Stimulated activated CD8-positive, alpha-beta memory T cell treated with anti-CD3 and anti-CD28 coated beads, Interleukin-15, amount 100 ng/mL, for 4 hours (primary cell): ENCODE measurements around the gene VPS52.
A peak's percentile ranks its signal among the peaks of the same experiment; 100 is the strongest.
"Not testable (repeated sequence)": the region's sequence is repeated elsewhere in the genome, so short reads cannot be mapped to it uniquely, and the experiment has no call there.

ENCODE experiments used
- DNase-seq, 2 donors: peaks; one replicate each; pipeline ENCODE4 v3.0.0-alpha.2; 2020; ENCODE audit warnings: low read depth in 2 of 2

Gene VPS52

DNA sequence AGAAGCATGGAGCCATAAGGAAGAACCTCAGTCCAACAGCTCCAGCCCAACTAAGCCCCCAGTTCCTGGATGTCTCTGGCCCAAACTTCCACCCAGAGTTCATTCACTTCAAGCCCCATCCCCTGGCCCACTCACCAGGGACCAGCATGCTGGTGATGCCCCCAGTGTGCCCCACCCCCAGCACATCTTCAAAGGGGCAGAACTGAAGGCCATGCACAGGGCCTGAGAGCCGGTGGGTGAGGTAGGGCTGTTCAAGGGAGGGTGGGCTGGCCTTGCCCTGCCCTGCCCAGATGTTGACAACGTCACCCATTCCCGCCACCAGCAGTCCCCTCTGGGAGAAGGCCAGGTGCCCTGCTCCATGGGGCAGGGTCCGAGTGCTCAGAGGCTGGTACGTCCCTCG, 8.9 kb upstream of the VPS52 start:
- DNase-seq = no peak

DNA sequence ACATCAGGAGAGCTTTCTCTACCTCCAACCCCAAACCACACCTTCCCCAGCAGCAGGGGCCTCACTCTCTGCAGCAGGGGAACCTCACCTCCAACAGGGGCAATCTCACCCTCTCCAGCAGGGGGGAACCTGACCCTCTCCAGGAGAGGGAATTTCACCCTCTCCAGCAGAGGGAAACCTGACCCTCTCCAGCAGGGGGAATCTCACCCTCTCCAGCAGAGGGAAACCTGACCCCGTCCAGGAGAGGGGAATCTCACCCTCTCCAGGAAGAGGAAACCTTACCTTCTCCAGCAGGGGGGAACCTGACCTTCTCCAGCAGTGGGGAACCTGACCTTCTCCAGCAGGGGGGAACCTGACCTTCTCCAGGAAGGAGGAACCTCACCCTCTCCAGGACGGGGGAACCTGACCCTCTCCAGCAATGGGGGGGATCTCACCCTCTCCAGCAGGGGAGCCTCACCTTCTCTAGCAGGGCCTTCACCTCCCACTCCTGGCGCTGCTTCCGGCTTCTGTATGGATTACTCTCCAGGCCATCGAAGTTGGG, 8.4 kb upstream of the VPS52 start:
- DNase-seq = no peak

DNA sequence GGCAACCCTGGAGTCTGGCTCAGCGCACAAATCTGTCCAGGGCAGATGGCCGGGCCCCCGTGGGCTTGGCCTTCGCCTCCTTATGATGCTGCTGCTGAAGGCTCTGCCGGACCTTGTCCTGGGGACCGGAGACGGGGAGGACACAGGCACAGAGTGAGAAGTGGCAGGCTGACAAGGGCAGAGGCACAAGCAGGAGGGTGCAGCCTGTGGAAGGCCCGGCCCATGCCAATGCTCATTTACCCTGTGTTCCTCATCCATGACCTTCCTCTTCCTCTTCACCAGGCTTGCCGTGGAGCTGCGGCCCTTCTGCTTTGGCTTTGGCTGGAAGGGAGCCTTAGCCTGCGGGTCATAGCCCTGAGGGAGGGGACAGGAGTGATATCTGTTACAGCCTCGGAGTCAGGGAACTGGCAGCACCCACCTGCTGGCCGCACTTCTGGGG, 7.6 kb upstream of the VPS52 start:
- DNase-seq = no peak

DNA sequence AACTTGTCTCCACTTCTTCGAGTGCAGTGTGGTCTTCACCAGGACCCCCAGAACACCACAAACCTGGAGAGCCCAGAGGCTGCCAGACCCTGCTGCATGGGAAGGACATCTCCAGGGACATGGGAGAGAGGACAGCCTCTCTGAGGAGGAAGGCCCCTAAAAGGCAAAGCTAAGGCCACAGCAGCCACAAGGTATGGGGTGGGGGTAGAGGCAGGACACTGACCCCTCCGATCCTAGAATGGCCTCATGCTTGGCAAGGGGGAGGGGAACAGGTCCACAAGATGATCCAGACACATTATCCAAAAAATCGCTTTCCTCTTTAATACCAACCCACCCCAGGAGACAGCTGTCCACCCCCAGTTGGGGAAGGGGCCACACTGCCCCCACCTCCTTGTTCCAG, 7.1 kb upstream of the VPS52 start:
- no peak for DNase-seq

DNA sequence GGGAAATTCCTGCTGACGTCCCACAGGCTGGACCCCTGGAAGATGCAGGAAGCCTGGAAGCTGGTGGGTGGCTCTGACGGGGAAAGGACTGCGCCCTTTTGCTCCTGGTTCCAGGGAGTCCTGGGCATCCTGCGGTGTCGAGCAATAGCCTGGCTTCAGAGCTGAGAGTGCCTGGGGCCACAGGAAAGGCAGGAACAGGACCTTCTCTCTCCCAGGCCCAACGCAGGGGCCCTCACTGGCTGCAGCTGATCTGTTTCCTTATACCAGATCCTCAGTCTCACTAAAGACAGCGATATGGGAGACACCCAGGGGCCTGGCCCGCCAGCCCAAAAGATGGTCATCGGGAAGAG, 6.7 kb upstream of the VPS52 start:
- DNase-seq = no peak

DNA sequence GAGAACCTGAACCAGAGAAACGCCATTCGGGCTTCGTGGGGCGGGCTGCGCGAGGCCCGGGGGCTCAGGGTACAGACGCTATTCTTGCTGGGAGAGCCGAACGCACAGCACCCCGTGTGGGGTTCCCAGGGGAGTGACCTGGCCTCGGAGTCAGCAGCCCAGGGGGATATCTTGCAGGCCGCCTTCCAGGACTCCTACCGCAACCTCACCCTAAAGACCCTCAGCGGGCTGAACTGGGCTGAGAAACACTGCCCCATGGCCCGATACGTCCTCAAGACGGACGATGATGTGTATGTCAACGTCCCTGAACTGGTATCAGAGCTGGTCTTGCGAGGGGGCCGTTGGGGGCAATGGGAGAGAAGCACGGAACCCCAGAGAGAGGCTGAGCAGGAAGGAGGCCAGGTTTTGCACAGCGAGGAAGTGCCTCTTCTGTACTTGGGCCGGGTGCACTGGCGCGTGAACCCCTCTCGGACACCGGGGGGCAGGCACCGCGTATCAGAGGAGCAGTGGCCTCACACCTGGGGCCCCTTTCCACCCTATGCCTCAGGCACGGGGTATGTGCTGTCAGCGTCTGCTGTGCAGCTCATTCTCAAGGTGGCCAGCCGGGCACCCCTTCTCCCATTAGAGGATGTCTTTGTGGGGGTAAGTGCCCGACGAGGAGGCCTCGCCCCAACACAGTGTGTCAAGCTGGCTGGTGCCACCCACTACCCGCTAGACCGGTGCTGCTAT, 6.2 kb upstream of the VPS52 start:
- no peak for DNase-seq

DNA sequence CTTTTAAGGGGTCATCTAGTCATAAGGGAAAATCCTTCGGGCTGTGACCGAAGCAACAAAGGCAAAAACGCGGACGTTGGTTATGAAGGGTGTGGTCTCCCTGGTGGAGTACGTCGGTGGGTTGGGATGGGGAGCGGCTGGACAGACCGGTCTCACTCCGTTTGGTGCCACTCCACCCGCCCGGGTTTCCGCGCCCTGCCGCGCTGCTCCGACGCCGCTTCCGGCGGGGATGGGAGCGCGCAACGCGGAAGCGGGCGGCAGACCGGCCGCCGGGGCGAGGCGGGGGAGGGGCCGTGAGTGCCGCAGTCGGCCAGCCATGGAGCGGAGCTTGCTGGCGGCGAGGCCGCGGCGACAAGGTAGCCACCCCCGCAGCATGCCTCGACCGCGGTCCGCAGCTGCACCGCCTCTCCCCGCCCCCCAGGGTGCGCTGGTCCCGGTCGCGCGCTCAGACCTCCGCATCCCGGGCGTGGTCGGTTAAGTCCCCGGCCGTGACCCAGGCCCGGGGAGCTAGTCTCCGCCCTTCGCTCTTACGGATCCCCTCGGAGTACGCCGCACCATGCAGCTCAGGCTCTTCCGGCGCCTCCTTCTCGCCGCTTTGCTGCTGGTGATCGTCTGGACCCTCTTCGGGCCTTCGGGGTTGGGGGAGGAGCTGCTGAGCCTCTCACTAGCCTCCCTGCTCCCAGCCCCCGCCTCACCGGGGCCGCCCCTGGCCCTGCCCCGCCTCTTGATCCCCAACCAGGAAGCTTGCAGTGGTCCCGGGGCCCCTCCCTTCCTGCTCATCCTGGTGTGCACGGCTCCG, 5.4 kb upstream of the VPS52 start, which contains the start of gene B3GALT4:
Gene B3GALT4 (plus strand): TSS at position 260 of the 799 bp plus-strand sequence. CDS start 297 bp downstream, at position 557.
- DNase-seq = peak; percentile 42 to 62

DNA sequence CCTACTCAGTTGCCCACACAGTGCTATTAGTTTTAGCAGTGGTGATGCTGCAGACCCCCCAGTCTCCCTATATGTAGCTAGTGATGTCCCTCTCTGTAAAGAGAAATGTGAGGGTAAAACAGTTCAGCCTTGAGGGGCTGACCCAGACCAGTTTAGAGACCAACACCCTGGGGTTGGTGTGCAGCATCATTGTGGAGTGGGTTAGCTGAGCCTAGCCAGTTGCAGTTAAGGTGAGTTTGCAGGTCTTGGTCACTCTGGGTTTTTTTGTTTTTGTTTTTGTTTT, 4.8 kb upstream of the VPS52 start:
- no peak for DNase-seq

DNA sequence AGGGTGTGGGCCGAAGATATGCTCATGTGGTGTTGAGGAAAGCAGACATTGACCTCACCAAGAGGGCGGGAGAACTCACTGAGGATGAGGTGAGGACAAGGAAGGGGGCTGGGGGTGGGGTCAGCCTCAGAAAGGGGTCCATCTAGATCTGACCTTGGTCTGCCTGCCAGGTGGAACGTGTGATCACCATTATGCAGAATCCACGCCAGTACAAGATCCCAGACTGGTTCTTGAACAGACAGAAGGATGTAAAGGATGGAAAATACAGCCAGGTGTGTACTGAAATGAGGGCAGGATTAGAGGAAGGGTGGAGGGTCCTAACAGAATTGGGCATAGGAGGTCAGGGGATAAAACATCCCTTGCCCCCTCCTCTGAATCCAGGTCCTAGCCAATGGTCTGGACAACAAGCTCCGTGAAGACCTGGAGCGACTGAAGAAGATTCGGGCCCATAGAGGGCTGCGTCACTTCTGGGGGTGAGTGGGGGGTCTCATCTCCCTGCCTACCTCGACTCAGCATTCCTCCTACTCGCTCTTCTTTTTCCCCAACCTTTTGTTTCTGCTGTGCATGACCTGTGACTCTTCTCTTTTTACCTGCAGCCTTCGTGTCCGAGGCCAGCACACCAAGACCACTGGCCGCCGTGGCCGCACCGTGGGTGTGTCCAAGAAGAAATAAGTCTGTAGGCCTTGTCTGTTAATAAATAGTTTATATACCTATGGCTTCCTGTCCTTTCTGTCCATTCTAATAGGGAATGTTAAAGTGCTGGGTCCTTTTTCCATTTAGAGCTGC, 4.3 kb upstream of the VPS52 start:
- DNase-seq = not testable (repeated sequence)

DNA sequence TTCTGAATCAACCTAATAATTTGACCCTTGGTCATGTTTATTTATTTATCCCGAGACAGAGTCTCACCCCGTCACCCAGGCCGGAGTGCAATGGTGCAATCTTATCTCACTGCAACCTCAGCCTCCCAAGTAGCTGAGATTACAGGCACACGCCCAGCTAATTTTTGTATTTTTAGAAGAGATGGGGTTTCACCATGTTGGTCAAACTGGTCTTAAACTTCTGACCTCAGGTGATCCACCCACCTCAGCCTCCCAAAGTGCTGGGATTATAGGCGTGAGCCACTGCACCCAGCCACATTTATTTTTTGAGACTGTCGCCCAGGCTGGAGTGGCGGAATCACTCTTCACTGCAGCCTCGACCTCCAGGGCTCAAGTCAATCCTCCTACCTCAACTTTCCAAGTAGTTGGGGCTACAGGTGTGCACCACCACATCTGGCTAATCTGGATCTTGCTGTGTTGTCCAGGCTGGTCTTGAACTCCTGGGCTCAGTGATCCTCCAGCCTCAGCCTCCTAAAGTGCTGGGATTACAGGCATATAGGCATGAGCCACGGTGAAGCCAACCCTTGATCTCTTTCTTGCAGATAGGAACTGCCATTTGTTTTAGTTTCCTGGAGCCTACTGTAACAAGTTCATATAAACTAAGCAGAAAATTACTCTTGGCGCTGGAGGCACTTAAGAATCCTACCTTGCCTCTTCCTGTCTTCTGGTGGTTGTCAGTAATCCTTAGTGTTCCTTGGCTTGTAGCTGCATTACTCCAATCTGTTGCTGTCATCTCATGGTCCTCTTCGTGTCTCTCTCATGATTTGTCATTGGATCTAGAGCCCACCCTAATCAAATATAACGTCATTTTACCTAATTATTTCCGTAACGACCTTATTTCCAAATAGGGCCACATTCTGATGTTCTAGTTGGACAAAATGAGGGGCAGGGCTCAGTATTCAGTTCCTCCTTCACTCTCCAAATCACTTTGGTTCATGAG, 2.5 kb upstream of the VPS52 start:
- no peak for DNase-seq

DNA sequence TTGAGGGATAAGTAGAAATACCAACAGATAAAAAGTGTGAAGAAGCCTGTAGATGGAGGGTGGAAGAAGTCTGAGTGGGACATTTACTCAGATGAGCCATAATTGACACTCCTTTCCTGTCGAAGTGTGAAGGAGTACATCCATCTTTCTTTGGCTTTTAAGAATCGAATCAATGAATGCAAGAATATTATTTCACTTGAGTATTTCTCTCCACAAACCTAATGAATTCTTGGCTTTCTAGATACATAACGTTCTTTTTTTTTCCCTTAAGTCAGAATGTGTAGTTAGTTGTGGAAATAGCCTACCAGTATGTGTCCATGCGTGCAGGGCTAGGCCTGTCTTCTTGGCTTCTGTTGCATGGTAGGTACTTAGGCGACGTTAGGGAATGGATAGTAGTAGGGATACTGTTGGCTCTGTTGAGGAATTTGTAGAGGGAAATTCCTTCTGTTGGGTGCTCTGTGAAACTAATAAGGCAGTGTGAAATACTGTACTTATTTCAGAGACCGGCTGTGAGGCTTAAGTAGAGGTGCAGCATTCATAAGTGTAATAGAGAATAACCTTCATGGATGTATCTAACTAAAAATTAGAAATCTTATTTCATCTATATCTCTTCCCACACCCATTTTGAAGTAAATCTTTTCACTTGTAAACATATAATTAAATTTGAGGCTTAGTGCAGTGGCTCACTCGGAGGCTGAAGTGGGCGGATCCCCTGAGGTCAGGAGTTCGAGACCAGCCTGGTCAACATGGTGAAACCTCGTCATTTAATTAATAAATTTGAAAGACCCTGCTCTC, 1.6 kb upstream of the VPS52 start:
- DNase-seq = no peak

DNA sequence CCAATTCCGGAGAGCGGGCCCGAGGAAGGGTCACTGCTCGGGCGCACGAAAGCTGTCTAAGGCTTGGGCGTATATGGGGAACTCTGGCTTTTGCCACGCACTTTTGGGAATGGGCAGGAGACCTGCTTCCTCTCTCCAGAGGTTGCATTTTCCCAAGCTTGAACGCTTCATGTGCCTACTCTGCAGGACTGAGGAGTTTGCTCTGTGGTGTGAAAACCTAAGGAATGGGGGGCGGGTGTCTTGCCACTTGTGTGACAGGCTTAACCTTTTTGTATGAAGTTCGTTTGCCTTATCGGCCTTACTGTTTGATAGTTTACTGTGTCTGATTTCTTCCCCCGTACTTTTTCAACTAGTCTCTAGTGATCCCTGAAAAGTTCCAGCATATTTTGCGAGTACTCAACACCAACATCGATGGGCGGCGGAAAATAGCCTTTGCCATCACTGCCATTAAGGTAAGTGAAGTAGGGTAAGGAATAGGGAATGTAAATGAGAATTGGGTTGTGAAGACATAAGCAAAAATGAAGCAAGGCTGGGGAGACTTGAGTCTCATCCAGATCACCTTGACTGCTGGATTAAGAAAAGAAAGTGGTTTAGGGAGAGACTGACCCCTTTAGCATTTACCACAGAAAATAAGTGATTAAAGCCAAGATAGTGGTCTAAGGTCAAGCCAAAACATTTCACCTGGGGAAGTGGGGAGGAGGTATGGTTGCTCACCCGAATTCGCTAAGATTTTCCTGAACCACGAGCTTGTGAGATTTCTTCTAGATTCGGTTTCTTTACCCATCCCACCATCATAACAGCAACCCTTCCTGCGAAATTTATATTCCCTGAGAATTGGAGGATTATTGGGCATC, 826 bp upstream of the VPS52 start:
- DNase-seq = no peak

DNA sequence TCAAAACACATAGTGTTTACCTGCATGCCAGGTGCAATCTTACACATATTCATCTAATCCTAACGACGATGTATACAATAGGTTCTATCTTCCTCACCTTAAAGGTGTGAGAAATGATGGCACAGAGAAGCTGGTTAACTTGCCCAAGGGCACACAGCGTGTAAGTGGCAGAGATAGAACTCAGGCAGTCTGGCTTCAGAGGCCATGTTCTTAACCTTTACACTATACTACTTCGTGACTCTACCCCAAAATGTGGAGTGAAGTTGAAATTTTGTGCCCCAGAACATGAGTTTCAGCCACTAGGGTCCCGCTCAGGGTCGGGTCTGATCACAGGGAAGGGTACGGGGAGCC, 584 bp downstream of the VPS52 start:
- DNase-seq = no peak

DNA sequence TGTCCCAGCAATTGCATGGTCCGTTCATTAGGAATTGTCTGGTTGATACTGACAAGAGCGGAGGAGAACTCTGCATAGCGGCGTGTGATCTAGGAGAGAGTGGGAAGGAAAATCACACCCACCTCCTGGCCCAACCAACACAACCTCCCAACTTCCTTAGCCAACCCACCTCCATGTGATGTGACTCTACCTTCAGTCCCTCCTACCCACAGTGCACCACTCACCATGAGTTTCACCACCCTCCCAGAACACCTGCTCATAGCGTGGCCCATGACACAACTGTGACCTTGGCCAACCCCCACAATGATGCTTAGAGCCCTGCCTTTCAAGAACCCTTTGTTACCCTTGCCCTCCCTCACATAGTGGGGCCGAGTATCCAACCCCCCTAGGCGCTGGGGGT, 7.7 kb downstream of the VPS52 start:
- DNase-seq = no peak

DNA sequence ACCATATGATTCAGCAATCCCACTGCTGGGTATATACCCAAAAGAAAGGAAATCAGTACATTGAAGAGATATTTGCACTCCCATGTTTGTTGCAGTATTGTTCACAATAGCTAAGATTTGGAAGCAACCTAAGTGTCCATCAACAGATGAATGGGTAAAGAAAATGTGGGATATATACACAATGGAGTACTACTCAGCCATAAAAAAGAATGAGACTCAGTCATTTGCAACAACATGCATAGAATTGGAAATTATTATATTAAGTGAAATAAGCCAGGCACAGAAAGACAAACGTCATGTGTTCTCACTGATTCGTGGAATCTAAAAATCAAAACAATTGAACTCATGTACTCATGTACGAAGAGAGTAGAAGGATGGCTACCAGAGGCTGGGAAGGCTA, 9.2 kb downstream of the VPS52 start:
- not testable (repeated sequence) for DNase-seq

DNA sequence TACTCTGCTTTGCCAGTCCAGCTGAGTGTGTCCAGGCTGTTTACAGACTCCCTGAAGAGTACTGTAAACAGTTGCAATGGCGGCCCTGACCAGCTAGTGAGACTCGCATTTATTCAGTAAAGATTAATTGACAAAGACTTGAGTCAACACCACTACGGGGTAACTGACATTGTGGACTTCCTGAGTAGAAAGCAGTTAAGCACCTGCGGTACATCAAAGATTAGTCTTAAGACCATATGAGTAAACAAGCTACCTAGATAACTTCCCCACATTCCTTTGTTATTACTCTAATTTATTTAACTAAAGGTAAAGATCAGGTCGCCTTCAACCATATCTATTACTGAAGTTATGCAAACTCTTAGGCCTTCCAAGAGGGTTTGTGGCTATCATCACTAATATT, 12.6 kb downstream of the VPS52 start:
- no peak for DNase-seq

DNA sequence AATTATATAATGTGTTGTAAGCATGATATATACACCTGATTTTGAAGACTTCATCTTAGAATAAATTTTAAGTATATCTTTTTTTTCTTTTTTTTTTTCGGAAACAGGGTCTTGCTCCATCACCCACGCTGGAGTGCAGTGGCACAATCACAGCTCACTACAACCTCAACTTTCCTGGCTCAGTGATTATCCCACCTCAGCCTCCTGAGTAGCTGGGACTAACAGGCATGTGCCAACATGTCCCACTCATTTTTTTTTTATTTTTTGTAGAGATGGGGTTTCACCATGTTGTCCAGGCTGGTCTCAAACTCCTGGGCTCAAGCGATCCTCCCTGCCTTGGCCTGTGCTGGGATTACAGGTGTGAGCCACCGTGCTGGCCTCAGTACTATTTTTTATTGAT, 17.1 kb downstream of the VPS52 start:
- DNase-seq = no peak

DNA sequence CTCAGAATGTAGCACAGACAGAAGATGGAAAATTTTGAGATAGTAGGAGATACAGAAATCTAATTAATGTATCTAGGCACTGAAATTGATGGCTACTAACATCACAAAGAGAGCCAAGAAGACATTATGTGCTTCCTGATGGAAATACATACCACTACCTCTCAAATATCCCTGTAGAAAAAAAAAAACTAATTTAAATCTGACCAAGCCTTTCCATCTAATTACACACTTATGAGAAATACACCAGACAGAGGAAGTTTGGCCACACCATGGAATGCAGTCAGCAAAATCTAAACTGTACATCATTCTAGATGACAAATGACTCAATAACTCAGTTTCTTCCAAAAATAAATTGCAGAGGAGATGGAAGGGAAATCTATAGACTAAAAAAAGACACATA, 18.9 kb downstream of the VPS52 start:
- no peak for DNase-seq

DNA sequence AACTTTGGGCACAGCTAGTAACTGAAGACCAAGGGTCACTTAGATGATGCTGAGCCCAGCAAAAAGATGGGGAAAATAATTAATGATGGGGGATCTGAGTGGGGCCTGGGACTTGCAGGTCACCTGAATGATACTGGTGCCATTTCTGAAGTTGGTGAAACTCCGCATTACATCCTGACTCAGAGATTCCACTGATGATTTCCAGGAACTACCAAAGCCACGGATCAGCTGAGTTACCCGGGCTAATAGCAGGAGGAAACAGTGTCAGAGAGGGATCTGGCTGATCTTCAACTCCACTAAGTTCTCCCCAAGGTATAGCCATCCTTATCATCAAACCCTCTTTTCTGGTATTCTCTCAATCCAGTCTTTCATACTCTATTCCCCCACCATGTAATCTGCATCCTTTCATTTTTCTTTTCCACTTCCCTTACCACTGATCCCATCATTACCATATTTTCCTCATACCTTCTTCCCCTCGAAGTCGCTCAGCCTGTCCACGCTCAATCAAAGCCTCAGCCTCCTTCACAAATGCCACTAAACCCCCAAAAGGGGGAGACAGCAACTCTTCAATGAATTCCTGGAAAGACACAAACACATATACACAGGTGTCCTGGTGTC, 20.2 kb downstream of the VPS52 start:
- no peak for DNase-seq
